GM19397 (cell line): ENCODE data around the gene GATB.

Source experiments
- ATAC-seq: cut with Tn5 transposase; IDR thresholded peaks from one replicate; pipeline ENCODE4 v1.9.1; 2021; ENCODE audit warnings: mild to moderate bottlenecking, moderate library complexity; ENCODE audit not compliant: unreplicated experiment

The GATB gene

DNA sequence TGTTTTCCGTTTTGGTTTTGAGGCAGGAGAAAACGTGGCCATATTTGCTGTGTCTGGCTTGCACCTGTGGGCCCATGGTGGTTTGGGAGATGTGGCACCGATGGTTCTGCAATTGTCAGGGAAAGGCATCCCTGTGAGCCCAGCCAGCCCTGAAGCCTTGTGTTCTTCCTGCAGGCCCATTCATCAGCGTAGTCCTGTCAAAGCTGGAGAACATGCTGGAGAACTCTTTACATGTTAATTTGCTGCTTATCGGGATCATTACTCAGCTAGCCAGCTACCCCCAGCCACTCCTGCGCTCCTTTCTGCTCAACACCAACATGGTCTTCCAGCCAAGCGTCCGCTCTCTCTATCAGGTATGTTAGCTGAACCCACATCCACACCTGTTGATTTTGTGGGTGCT is 104.7 kb downstream of the GATB start:
- no peak for ATAC-seq

GRCh38 chr4:151653548-151653918 is 107.3 kb downstream of the GATB start:
- no peak for ATAC-seq

- no peak for ATAC-seq
These were observed 107.8 kb downstream of the GATB start for GRCh38 chr4:151652841-151653547.

GRCh38 chr4:151651496-151651895 is 109.3 kb downstream of the GATB start:
- no peak for ATAC-seq

DNA sequence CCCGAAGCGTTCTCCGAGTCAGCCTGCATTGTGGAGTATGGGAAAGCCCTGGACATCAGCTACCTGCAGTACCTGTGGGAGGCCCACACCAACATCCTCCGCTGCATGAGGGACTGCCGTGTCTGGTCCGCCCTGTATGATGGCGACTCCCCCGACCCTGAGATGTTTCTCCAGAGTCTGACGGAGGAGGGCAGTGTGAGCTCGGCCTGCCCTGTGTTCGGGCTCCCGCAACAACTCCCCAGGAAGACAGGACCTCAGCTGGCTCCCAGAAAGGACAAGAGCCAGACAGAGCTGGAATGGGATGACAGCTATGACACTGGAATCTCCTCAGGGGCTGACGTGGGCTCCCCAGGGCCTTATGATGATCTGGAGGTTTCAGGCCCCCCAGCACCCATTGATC is 111.3 kb downstream of the GATB start:
- no peak for ATAC-seq

DNA sequence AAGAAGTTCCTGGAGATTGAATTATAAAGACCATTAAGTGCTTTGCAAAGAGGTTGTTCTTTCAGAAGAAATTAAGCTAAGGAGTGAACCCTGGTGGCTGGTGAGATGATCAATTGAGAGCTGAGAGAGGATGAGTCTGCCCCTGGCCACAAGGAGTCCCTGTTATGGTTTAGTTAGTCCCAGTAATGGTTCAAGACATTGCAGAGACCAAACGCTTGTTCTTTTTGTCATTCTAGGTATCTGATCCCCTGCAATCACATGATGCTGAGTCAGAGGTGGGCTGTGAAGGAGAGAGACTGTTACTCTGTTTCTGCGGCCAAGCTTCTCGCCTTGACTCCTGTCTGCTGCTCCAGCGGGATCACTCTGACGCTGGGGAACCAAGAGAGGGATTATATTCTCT is 114.5 kb downstream of the GATB start:
- no peak for ATAC-seq

DNA sequence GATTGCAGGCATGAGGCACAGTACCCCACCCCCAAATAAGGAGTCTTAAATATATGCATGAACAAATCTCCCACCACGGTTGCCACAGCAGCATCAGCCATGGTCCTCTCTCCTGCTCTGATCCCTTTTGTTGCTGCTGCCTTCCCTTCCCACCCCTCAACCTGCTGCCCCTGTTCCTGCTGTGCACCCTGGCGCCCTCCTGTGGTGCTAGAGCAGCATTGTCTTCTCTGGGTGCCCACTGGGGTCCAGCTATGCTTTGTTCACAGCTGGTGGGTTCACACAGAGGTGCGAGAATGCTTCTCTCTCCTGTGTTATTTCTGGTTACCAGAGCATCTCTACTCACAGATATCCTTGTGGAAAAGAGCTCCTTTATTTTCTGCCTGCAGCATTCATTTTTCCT is 116.2 kb downstream of the GATB start:
- ATAC-seq: no peak

GRCh38 chr4:151643564-151643963 is 117.2 kb downstream of the GATB start:
- no peak for ATAC-seq

DNA sequence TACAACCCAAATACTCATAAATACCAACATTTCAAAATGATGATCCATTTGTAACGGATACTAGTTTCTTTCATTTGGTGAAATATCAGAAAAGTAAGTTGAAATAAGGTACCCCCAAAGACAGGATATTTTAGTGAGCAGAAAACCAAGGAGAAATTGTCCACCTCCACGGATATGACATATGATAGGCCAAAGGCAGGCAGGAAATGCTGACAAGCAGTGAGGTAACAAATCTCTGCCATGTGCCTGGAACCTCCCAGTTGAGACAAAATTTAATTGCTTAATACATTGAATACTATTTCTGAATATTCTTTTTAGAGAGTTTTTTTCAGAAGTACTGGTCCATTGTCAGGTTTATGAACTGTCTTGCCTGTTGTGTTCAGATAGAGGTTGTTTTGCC is 118.8 kb downstream of the GATB start:
- ATAC-seq: no peak

DNA sequence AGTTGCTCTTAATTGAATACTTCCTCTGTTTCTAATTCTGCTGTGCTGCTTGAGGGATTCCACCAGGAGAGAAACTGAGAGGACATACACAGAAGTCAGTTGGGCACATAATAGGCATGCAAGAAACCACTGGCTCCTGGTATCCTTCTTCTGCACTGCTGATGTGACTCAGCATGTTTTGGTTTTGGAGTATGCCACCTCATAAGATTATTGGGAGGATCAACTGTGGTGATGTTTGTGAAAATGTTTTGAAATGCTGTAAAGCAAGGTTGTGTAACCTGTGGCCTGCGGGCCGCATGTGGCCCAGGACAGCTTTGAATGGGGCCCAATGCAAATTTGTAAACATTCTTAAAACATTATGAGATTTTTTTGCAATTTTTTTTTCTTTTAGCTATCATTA is 119.6 kb downstream of the GATB start:
- no peak for ATAC-seq

DNA sequence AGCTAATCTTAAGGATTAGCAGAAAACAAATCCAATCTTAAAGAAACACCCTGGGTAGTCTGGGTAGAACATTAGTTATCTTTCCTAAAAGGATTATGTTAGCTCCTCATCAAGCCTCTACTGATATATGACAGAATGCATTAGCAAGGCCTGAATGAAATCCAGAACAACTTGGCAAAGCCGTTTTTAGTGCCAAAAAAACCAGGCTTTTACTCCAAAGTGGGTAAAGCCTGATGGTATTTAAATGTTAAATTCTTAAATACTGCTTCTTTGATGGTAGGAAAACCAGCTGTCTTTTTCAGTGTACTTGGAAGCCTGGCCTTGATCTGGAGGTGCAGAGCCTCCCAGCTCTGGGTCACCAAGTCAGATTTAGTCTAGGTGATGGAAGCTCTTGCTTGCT is 120.4 kb downstream of the GATB start:
- ATAC-seq: no peak

- no peak for ATAC-seq
These were observed 122.4 kb downstream of the GATB start for GRCh38 chr4:151638295-151638858.

GRCh38 chr4:151631349-151631748 is 129.5 kb downstream of the GATB start:
- no peak for ATAC-seq

GRCh38 chr4:151629097-151629783 is 131.6 kb downstream of the GATB start:
- no peak for ATAC-seq

GRCh38 chr4:151628001-151628608 is 132.7 kb downstream of the GATB start:
- ATAC-seq: no peak

DNA sequence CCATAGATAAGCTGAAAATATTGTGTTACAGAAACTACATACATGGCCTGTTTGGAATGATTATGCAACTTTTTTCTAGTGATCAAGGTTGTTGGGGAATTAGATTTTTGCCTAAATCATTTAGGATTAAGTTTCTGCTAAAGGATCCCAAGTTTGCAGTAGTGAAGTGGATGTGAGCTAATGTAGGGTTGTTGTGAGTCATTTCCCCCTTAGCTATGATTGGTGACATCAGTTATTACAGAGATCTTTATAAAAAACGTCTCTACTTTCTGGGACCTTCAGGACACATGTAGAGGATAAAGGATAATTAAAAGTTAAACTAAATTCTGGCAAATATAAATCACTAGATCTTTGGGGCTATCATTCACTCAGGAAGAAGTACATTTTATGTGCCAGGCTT is 133.3 kb downstream of the GATB start:
- ATAC-seq: no peak

DNA sequence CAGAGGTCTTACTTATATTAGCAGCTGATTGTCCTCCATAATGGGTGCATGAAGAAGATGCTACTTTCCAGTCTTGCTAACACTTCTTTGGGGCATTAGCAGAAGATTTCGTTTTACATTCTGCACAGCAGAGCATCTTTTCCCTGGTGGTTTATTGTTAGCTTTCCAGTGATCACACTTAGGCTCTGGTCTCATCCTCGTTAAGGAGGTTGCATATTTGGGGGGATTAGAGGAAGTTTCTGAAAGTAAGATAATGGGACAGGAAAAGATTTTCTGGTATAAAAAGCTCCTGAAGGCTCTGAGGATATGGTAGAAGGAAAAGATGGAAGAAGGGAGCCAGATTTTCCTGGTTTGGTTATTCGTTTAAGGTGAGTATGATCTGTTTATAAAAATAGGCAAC is 134.1 kb downstream of the GATB start:
- no peak for ATAC-seq

DNA sequence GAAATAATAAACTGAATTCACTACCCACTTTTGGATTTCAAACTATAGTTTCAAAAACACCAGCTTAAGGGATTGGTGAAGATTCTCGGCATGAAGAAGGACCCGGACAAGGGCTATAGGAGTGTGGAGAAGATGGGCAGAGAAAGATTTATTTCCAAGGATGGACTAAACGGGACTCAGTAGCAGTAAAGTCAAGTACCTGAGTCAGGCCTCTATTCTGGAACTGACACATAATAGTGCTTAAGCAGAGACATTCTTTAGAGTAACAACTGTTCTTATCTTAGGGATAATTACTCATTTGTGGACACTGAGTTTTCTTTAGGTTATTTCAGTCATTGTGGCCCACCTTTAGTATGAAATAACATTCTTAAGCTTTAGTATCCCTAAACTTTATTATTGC is 134.6 kb downstream of the GATB start:
- ATAC-seq: no peak

DNA sequence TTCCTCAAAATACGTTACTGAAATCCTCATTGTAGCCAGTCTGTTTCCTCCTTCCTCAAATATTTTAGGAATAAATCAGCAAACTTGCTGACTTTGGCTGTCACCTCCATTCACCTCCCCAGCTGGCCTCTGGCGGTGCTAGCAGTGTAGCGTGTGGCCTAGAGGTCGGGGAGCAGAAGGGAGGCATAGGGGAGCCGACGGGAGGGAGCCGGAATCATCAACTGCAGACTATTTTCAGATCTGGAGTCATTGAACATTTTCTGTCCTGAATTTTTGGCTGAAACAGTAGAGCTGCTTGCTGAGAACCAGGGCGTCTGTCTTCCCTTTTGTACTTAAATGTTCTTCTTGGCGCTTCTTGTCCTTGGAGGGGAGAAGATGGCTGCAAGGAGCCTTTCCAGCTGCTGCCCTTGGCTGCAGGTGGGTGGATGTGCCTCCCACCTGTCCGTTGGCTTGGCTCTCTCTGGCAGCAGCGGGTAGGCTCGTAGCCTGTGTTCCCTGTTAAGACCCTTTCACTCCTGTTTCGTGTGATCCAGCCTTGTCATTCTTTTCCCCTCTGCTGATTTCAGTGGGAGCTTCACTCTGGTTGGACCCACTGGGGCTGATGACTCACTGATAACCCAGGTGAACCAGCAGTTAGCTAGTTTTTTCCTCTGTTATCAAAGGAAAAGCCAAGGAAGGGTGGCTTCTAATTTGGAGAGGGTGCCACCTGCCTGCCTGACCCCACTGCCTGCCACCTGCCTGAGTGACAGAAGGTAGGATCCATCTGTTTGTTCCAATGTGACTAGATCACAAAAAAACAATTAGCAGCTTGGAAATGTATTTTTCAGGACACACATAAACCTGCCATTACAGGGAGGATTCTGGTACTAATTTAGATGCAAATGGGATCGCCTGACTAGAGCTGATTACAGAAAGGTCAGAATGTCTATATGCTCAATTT is 135.9 kb downstream of the GATB start:
- ATAC-seq: no peak
